ENCODE data around the gene PLAGL1.
"Not testable (repeated sequence)": the region's sequence is repeated elsewhere in the genome, so short reads cannot be mapped to it uniquely, and the experiment has no call there.

Gene PLAGL1

GRCh38 chr6:144008120-144008811 is at the start of gene PLAGL1:
Gene PLAGL1, minus strand, starts transcription at chr6:144008259. Its CDS starts 60,123 bp downstream, at chr6:143948136.
- Histone ChIP-seq H3K27ac (ENCODE audit: low read length) (peak within 1 kb of the TSS; percentile 55), H3K4me1 (ENCODE audit: control insufficient read depth, insufficient read depth, low read length) (no peaks in the 10 kb centered on the region), H3K4me3 (ENCODE audit: low read length in 2 of 2) (peak within 1 kb of the TSS; percentile 56 to 64), H3K9ac (ENCODE audit: low read length in 2 of 2) (peak within 1 kb of the TSS; percentile 14 to 71), H3K36me3 (ENCODE audit: control insufficient read depth in 2 of 2, insufficient read depth in 2 of 2, low read length in 2 of 2) (no peaks in the 10 kb centered on the region), H3K9me3 (ENCODE audit: control insufficient read depth in 2 of 2, low read length in 2 of 2) (no peaks in the 10 kb centered on the region), H3K27me3 (ENCODE audit: control insufficient read depth in 1 of 2, insufficient read depth in 2 of 2, low read length in 2 of 2) (no peaks in the 10 kb centered on the region)

- no peaks in the 10 kb centered on the region for H3K27me3 ChIP-seq (ENCODE audit: control insufficient read depth in 1 of 2, insufficient read depth in 2 of 2, low read length in 2 of 2)
- no peak overlapping the region for H3K4me3 ChIP-seq (ENCODE audit: low read length in 2 of 2)
- H3K4me1 ChIP-seq (ENCODE audit: control insufficient read depth, insufficient read depth, low read length): no peaks in the 10 kb centered on the region
- H3K9me3 ChIP-seq (ENCODE audit: control insufficient read depth in 2 of 2, low read length in 2 of 2): no peaks in the 10 kb centered on the region
- no peak overlapping the region for H3K9ac ChIP-seq (ENCODE audit: low read length in 2 of 2)
- no peak overlapping the region for H3K27ac ChIP-seq (ENCODE audit: low read length)
- no peaks in the 10 kb centered on the region for H3K36me3 ChIP-seq (ENCODE audit: control insufficient read depth in 2 of 2, insufficient read depth in 2 of 2, low read length in 2 of 2)
Measured at GRCh38 chr6:144055121-144055931, 47.3 kb upstream of the PLAGL1 start.

GRCh38 chr6:144053601-144054000 is 45.5 kb upstream of the PLAGL1 start:
- Histone ChIP-seq H3K9ac (ENCODE audit: low read length in 2 of 2) (no peak overlapping the region), H3K36me3 (ENCODE audit: control insufficient read depth in 2 of 2, insufficient read depth in 2 of 2, low read length in 2 of 2) (no peaks in the 10 kb centered on the region), H3K4me3 (ENCODE audit: low read length in 2 of 2) (no peak overlapping the region), H3K9me3 (ENCODE audit: control insufficient read depth in 2 of 2, low read length in 2 of 2) (no peaks in the 10 kb centered on the region), H3K4me1 (ENCODE audit: control insufficient read depth, insufficient read depth, low read length) (no peaks in the 10 kb centered on the region), H3K27me3 (ENCODE audit: control insufficient read depth in 1 of 2, insufficient read depth in 2 of 2, low read length in 2 of 2) (no peaks in the 10 kb centered on the region), H3K27ac (ENCODE audit: low read length) (no peak overlapping the region)

GRCh38 chr6:144052488-144052887 is 44.4 kb upstream of the PLAGL1 start:
- Histone ChIP-seq H3K9me3 (ENCODE audit: control insufficient read depth in 2 of 2, low read length in 2 of 2) (no peaks in the 10 kb centered on the region), H3K9ac (ENCODE audit: low read length in 2 of 2) (no peak overlapping the region), H3K36me3 (ENCODE audit: control insufficient read depth in 2 of 2, insufficient read depth in 2 of 2, low read length in 2 of 2) (no peaks in the 10 kb centered on the region), H3K27me3 (ENCODE audit: control insufficient read depth in 1 of 2, insufficient read depth in 2 of 2, low read length in 2 of 2) (no peaks in the 10 kb centered on the region), H3K4me3 (ENCODE audit: low read length in 2 of 2) (no peak overlapping the region), H3K4me1 (ENCODE audit: control insufficient read depth, insufficient read depth, low read length) (no peaks in the 10 kb centered on the region), H3K27ac (ENCODE audit: low read length) (no peak overlapping the region)

- no peaks in the 10 kb centered on the region for H3K9me3 ChIP-seq (ENCODE audit: control insufficient read depth in 2 of 2, low read length in 2 of 2)
- no peaks in the 10 kb centered on the region for H3K4me1 ChIP-seq (ENCODE audit: control insufficient read depth, insufficient read depth, low read length)
- no peak overlapping the region for H3K27ac ChIP-seq (ENCODE audit: low read length)
- H3K27me3 ChIP-seq (ENCODE audit: control insufficient read depth in 1 of 2, insufficient read depth in 2 of 2, low read length in 2 of 2): no peaks in the 10 kb centered on the region
- H3K36me3 ChIP-seq (ENCODE audit: control insufficient read depth in 2 of 2, insufficient read depth in 2 of 2, low read length in 2 of 2): no peaks in the 10 kb centered on the region
- H3K4me3 ChIP-seq (ENCODE audit: low read length in 2 of 2): no peak overlapping the region
- no peak overlapping the region for H3K9ac ChIP-seq (ENCODE audit: low read length in 2 of 2)
Measured at GRCh38 chr6:144049386-144049785, 41.3 kb upstream of the PLAGL1 start.

- Histone ChIP-seq H3K36me3 (ENCODE audit: control insufficient read depth in 2 of 2, insufficient read depth in 2 of 2, low read length in 2 of 2) (no peaks in the 10 kb centered on the region), H3K27ac (ENCODE audit: low read length) (no peak overlapping the region), H3K27me3 (ENCODE audit: control insufficient read depth in 1 of 2, insufficient read depth in 2 of 2, low read length in 2 of 2) (no peaks in the 10 kb centered on the region), H3K4me1 (ENCODE audit: control insufficient read depth, insufficient read depth, low read length) (no peaks in the 10 kb centered on the region), H3K9me3 (ENCODE audit: control insufficient read depth in 2 of 2, low read length in 2 of 2) (no peaks in the 10 kb centered on the region), H3K4me3 (ENCODE audit: low read length in 2 of 2) (no peak overlapping the region), H3K9ac (ENCODE audit: low read length in 2 of 2) (no peak overlapping the region)
Measured at GRCh38 chr6:144047688-144048087, 39.6 kb upstream of the PLAGL1 start.

- H3K27me3 ChIP-seq (ENCODE audit: control insufficient read depth in 1 of 2, insufficient read depth in 2 of 2, low read length in 2 of 2); H3K9me3 ChIP-seq (ENCODE audit: control insufficient read depth in 2 of 2, low read length in 2 of 2); H3K4me3 ChIP-seq (ENCODE audit: low read length in 2 of 2); H3K9ac ChIP-seq (ENCODE audit: low read length in 2 of 2); H3K27ac ChIP-seq (ENCODE audit: low read length); H3K4me1 ChIP-seq (ENCODE audit: control insufficient read depth, insufficient read depth, low read length); H3K36me3 ChIP-seq (ENCODE audit: control insufficient read depth in 2 of 2, insufficient read depth in 2 of 2, low read length in 2 of 2): not testable (repeated sequence)
Measured at GRCh38 chr6:144046672-144047071, 38.6 kb upstream of the PLAGL1 start.

GRCh38 chr6:144044989-144045388 is 36.9 kb upstream of the PLAGL1 start:
- H3K36me3 ChIP-seq (ENCODE audit: control insufficient read depth in 2 of 2, insufficient read depth in 2 of 2, low read length in 2 of 2); H3K4me3 ChIP-seq (ENCODE audit: low read length in 2 of 2); H3K4me1 ChIP-seq (ENCODE audit: control insufficient read depth, insufficient read depth, low read length); H3K9ac ChIP-seq (ENCODE audit: low read length in 2 of 2); H3K27ac ChIP-seq (ENCODE audit: low read length); H3K9me3 ChIP-seq (ENCODE audit: control insufficient read depth in 2 of 2, low read length in 2 of 2); H3K27me3 ChIP-seq (ENCODE audit: control insufficient read depth in 1 of 2, insufficient read depth in 2 of 2, low read length in 2 of 2): not testable (repeated sequence)

GRCh38 chr6:144036835-144037195 is 28.8 kb upstream of the PLAGL1 start:
- no peak overlapping the region for H3K27ac ChIP-seq (ENCODE audit: low read length)

GRCh38 chr6:144036064-144036834 is 28.2 kb upstream of the PLAGL1 start:
- peak overlapping the region; percentile 3 for H3K27ac ChIP-seq (ENCODE audit: low read length)
- peaks cover 0 to 3% of the 10 kb centered on the region in 2 donors for H3K9me3 ChIP-seq (ENCODE audit: control insufficient read depth in 2 of 2, low read length in 2 of 2)
- H3K27me3 ChIP-seq (ENCODE audit: control insufficient read depth in 1 of 2, insufficient read depth in 2 of 2, low read length in 2 of 2): no peaks in the 10 kb centered on the region
- no peak overlapping the region for H3K9ac ChIP-seq (ENCODE audit: low read length in 2 of 2)
- no peaks in the 10 kb centered on the region for H3K4me1 ChIP-seq (ENCODE audit: control insufficient read depth, insufficient read depth, low read length)
- no peaks in the 10 kb centered on the region for H3K36me3 ChIP-seq (ENCODE audit: control insufficient read depth in 2 of 2, insufficient read depth in 2 of 2, low read length in 2 of 2)
- H3K4me3 ChIP-seq (ENCODE audit: low read length in 2 of 2): peak overlapping the region in 1 of 2 donors; percentile 59

More at GRCh38 chr6:144036835-144037195, 28.8 kb upstream of the PLAGL1 start:
- Histone ChIP-seq H3K4me3 (ENCODE audit: low read length in 2 of 2) (peak overlapping the region in 1 of 2 donors; percentile 59), H3K36me3 (ENCODE audit: control insufficient read depth in 2 of 2, insufficient read depth in 2 of 2, low read length in 2 of 2) (no peaks in the 10 kb centered on the region), H3K4me1 (ENCODE audit: control insufficient read depth, insufficient read depth, low read length) (no peaks in the 10 kb centered on the region), H3K27me3 (ENCODE audit: control insufficient read depth in 1 of 2, insufficient read depth in 2 of 2, low read length in 2 of 2) (no peaks in the 10 kb centered on the region), H3K9me3 (ENCODE audit: control insufficient read depth in 2 of 2, low read length in 2 of 2) (peaks cover 0 to 3% of the 10 kb centered on the region in 2 donors), H3K9ac (ENCODE audit: low read length in 2 of 2) (no peak overlapping the region)
